Measurements from ENCODE around the gene FLT3.

- no peak for TF ChIP-seq CTCF (IDR thresholded peaks at IDR 0.05)
- no peak for TF ChIP-seq POLR2AphosphoS5 (IDR thresholded peaks at IDR 0.05)
- no peak for TF ChIP-seq POLR2A (IDR thresholded peaks at IDR 0.05)
- no peak for TF ChIP-seq EP300 (IDR thresholded peaks at IDR 0.05)
Observed at GRCh38 chr13:28116736-28117135, 16.4 kb upstream of the FLT3 start.
